Measurements from ENCODE around the gene VEPH1.
"Not testable (repeated sequence)": the region's sequence is repeated elsewhere in the genome, so short reads cannot be mapped to it uniquely, and the experiment has no call there.

The VEPH1 gene

GRCh38 chr3:157350651-157351050 lies 152.6 kb downstream of the VEPH1 start:
- DNase-seq (ENCODE audit: low read depth in 2 of 2) = not testable (repeated sequence)

GRCh38 chr3:157348304-157349075 lies 154.7 kb downstream of the VEPH1 start:
- DNase-seq (ENCODE audit: low read depth in 2 of 2) = not testable (repeated sequence)

DNA sequence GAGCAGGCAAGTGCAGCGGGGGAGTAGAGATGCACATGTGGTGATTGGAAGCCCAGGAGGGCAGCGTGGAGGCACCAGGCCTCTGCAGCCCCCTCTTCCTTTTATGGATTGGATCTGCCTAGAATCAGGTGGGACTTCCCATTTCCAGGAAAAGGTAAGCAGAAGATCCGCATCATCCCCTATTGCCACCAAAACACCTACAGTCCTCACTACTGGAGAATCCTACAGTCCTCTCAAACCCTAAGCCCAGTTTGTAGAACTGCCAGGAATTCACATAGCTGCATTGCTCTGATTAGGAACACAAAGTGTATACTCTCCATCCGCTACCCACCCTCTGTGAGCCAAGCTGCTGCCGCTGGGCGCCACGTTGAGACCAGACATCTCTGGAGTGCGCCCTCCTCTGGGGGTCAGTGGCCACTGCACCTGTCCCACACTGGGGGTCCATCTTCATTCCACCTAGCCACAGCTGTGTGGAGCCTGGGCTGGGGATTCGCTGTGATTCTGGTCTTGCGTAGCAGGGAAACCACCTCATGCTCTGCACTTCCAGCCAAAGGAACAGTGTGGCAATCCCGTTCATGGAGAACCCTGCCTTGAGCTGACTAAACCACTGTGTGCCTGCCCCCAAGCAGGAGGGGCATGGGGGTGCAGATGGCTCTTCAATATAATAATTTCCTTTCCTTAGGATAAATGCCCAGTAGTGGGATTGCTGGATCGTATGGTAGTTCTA lies 155.5 kb downstream of the VEPH1 start:
- DNase-seq (ENCODE audit: low read depth in 2 of 2) = no peak

- DNase-seq (ENCODE audit: low read depth in 2 of 2) = no peak
Measured at GRCh38 chr3:157336252-157337009, 166.8 kb downstream of the VEPH1 start.

GRCh38 chr3:157335233-157336076 lies 167.8 kb downstream of the VEPH1 start:
- DNase-seq (ENCODE audit: low read depth in 2 of 2) = no peak

DNA sequence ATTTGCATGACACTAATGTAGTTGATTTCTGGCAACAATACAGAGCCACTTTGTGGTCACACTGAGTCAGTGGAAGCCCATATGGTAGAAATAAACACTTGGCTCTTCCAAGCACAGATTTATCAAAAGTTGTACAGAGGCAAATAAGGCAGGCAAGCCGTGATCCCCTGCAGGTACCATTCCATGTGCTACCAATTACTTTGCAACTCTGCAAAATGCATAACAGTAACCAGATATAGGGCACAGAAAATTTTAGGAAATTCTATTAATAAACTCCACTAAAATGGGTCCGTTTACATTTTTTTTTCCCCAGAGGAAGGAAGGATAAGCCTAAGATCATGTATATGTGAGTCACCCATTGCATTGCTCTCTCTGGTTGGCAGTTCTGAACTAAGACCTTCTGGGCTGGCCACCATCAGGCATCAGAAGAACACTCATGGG lies 169.6 kb downstream of the VEPH1 start:
- no peak for DNase-seq (ENCODE audit: low read depth in 2 of 2)

DNA sequence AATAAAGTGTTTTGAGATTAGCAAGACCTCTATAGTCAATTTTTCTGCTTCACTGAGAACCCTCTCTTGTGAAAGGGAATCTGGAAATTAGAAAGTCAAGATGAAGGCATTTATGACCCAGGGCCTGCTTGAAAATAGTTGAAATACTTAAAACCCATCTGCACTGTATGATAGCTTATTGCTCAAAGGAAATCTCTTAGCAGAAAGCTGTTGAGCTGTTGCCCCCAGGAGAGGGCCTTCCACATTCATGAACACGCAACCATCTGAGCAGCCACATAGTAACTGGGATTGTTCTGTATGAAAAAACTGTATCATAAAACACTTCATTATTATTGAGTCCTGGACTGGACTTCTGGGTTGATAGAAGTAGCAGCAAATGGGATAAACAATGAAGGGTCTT lies 173.0 kb downstream of the VEPH1 start:
- DNase-seq (ENCODE audit: low read depth in 2 of 2) = no peak

DNA sequence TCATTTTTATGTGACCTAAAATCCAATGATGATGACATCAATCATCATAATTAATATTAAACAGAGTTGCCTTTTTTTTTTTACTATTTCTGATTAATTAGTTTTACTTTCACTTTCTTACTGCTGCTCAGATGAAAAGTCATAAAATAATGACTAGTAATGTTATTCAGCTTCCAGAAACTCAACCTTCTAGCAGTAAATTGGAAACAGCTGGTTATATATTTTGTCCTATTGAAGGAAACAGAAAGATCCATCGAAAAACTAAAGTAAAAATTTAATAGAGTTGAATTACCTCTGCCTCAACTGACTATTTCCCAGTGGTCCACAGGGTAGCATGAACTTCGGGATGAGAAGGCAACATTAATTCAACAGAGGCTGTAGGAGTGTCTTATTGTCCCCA lies 173.7 kb downstream of the VEPH1 start:
- DNase-seq (ENCODE audit: low read depth in 2 of 2) = no peak

- no peak for DNase-seq (ENCODE audit: low read depth in 2 of 2)
Measured at GRCh38 chr3:157327837-157328236, 175.4 kb downstream of the VEPH1 start.

GRCh38 chr3:157327018-157327417 lies 176.2 kb downstream of the VEPH1 start:
- no peak for DNase-seq (ENCODE audit: low read depth in 2 of 2)

DNA sequence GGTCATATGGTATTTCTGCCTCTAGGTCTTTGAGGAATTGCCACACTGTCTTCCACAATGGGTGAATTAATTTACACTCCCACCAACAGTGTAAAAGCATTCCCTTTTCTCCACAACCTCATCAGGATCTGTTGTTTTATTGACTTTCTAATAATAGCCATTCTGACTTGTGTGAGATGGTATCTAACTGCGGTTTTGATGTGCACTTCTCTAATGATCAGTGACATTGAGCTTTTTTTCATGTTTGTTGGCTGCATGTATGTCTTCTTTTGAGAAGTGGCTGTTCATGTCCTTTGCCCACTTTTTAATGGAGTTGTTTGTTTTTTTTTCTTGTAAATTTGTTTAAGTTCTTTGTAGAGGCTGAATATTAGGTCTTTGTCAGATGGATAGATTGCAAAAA lies 178.3 kb downstream of the VEPH1 start:
- DNase-seq (ENCODE audit: low read depth in 2 of 2) = not testable (repeated sequence)

GRCh38 chr3:157323360-157323759 lies 179.9 kb downstream of the VEPH1 start:
- DNase-seq (ENCODE audit: low read depth in 2 of 2) = no peak

DNA sequence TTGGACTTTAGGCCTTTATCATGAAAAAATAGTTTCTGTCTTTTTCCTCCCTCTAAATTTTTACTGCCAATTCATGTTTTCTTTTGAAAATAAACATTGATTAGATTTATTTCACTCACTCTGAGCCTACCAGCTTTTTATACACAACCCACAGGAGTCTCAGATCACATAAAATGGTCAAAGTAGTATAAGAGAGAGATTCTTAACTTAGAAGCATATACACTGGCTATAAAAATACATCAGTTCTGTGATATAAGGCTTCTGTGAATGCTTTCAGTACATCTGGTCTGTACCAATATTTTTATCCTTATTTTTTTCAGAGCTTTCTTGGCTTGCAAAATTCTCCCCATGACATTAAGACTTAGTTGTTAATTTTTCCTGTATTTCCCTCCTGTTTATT lies 183.5 kb downstream of the VEPH1 start:
- DNase-seq (ENCODE audit: low read depth in 2 of 2) = no peak

GRCh38 chr3:157318639-157319288 lies 184.5 kb downstream of the VEPH1 start:
- no peak for DNase-seq (ENCODE audit: low read depth in 2 of 2)

DNA sequence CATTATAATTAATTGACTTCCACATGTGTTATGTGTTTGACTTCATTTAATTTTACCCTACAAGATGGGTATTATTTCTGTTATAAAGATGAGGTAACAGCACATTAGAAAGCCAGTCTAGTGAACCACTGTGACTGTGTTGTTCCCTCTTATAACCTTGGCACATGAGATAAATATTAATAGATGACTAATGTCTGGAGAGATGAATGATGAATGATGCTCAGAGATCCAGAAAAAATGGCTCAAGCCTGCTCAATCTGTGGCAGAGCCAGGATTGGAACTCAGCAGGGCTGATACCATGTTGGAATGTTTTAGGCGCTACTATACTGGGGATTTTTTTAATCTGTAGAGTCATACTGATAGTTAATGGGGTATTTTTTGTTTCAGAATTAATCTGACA lies 185.3 kb downstream of the VEPH1 start:
- no peak for DNase-seq (ENCODE audit: low read depth in 2 of 2)

DNA sequence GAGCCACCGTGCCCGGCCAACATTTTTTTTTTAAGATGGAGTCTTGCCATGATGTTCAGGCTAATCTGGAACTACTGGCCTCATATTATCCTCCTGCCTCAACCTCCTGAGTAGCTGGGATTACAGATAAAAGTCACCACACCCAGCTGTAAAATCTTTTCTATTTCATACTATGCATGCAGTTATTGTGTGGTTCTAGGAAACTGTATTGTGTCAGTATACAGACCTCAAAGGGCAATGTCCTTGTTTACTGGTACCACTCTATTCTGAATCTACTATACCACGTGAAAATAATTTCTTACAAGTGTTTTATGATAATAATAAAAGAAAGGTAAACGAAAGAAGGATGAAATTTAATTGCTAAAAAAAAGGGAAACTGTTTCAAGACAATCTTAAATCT lies 190.0 kb downstream of the VEPH1 start:
- DNase-seq (ENCODE audit: low read depth in 2 of 2) = no peak

DNA sequence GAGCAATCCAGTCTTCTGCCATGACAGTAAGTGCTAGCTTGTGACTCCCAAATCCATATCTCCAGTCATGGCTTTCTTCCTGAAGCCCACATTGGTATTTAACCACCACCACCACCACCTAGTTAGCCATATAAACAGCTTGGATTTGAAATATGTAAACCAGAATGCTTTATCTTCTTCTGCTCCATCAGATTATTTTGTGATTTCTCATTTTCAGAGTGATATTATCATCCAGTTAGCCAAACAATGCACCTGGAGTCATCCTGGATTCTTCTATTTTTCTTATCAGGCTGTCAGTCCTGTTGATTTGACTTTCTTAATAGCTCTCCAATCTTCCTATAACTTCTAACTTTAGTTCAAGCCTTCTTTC lies 190.9 kb downstream of the VEPH1 start:
- DNase-seq (ENCODE audit: low read depth in 2 of 2) = no peak

GRCh38 chr3:157311633-157312375 lies 191.4 kb downstream of the VEPH1 start:
- DNase-seq (ENCODE audit: low read depth in 2 of 2) = no peak

DNA sequence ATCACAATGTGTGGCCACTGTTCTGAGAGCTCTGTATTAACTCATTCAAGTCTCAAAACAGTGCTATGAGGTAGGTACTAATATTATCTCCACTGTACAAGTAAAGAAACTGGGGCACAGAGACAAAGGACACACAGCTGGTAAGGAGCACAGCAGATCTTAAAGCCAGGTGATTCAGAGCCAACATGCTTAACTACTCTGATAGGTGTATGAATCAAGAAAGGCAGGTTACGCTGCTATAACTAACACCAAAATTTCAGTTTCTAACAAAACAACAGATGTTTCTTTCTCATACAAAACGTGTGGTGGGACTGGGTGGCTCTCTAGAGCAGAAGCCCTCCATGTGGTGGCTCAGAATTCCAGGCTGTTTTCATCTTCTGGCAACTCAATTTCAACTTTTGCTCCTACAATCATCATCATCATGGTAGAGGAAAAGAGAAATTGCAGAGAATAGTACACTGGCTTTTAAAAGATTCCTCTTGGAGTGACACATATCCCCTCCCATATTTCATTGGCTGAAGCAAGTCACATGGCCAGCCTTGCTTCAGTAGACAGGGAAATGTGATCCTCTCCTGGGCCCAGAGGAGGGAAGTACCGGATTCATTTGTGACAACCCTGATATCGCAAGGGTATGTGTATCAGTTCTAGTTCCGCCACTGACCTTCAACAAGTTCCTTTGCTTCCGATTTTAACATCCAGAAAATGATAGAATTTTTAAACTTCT lies 192.7 kb downstream of the VEPH1 start:
- no peak for DNase-seq (ENCODE audit: low read depth in 2 of 2)

DNA sequence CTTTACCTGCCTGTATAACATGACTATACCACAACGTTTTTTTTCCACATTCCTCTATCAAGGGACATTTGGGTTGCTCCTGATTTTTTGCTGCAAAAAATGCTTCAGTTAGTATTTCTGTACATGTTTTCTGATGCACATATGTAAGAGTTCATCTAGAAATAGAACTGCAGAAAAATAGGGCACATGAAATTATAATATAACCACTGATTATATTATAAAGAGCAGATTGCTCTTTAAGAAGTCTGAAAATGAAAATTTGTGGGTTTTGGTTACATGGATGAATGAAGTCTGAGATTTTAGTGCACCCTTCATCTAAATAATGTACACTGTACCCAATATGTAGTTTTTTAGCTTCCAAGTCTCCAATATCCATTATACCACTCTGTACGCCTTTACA lies 196.7 kb downstream of the VEPH1 start:
- DNase-seq (ENCODE audit: low read depth in 2 of 2) = no peak

Measured in stimulated activated CD4-positive, alpha-beta T cell treated with anti-CD3 and anti-CD28 coated beads, Interleukin-15, amount 100 ng/mL, for 48 hours (primary cell).